ENCODE results near the gene HCFC1. TPM values are rescaled to one million over a fixed set of nuclear protein-coding genes. Genes with fewer than 3 reads are reported as not detected.
A peak's percentile ranks its signal among the peaks of the same experiment; 100 is the strongest.
"Not testable (repeated sequence)": the region's sequence is repeated elsewhere in the genome, so short reads cannot be mapped to it uniquely, and the experiment has no call there.

Gene HCFC1
- total and polyA plus RNA-seq, 5 experiments from 2014 or later = 3.3 to 64.9 (median 11.9) TPM

GRCh38 chrX:153983321-153983801 is 11.7 kb upstream of the HCFC1 start:
- H3K9me3 Mint-ChIP-seq = no peaks in the 10 kb centered on the region
- peak overlapping the region; percentile 53 to 98 (median 96) for H3K27ac Mint-ChIP-seq
- H3K27me3 Mint-ChIP-seq = no peaks in the 10 kb centered on the region
- peak overlapping the region in 9 of 10 donors; percentile 53 to 76 (median 67) for H3K4me3 Mint-ChIP-seq
- DNase-seq (no peak), ATAC-seq (peak in 1 of 2 donors; percentile 1)
- no peaks in the 10 kb centered on the region for H3K36me3 Mint-ChIP-seq
- POLR2A ChIA-PET = interaction anchor here (2.8 to 4.6 kb wide), 3 partner anchors 10 to 15 kb away, joined by 16 to 69 read pairs (median 55); partner anchors contain the start of genes HCFC1 and TMEM187
- peaks cover 15 to 56% (median 44%) of the 10 kb centered on the region in 4 donors for H3K4me1 Mint-ChIP-seq

GRCh38 chrX:153981771-153982533 is 10.3 kb upstream of the HCFC1 start:
- Mint-ChIP-seq H3K36me3 (no peaks in the 10 kb centered on the region), H3K4me1 (peaks cover 15 to 51% (median 40%) of the 10 kb centered on the region in 4 donors), H3K27ac (peak overlapping the region; percentile 87 to 98 (median 96)), H3K9me3 (no peaks in the 10 kb centered on the region), H3K27me3 (no peaks in the 10 kb centered on the region), H3K4me3 (peak overlapping the region; percentile 52 to 80 (median 73))
- POLR2A ChIA-PET = interaction anchor here (0.6 to 3.4 kb wide), 9 partner anchors 8 to 416 kb away, joined by 3 to 55 read pairs (median 5); partner anchors contain the start of genes HCFC1, IRAK1, RPL10 and TMEM187
- peak; percentile 36 to 50 for ATAC-seq
- peak in 8 of 10 donors; percentile 28 to 70 (median 51) for DNase-seq

GRCh38 chrX:153981231-153981630 is 9.6 kb upstream of the HCFC1 start:
- ATAC-seq (no peak), DNase-seq (no peak)
- no peaks in the 10 kb centered on the region for H3K9me3 Mint-ChIP-seq
- POLR2A ChIA-PET = interaction anchor here (0.6 to 3.4 kb wide), 11 partner anchors 9 to 795 kb away, joined by 3 to 55 read pairs (median 5); partner anchors contain the start of genes HCFC1, IRAK1, RPL10 and TMEM187
- no peaks in the 10 kb centered on the region for H3K27me3 Mint-ChIP-seq
- no peaks in the 10 kb centered on the region for H3K36me3 Mint-ChIP-seq
- peaks cover 15 to 48% (median 38%) of the 10 kb centered on the region in 4 donors for H3K4me1 Mint-ChIP-seq
- peak overlapping the region; percentile 87 to 98 (median 95) for H3K27ac Mint-ChIP-seq
- peak overlapping the region; percentile 52 to 80 (median 73) for H3K4me3 Mint-ChIP-seq

GRCh38 chrX:153980394-153980793 is 8.8 kb upstream of the HCFC1 start:
- H3K9me3 Mint-ChIP-seq, H3K27me3 Mint-ChIP-seq, H3K36me3 Mint-ChIP-seq: not testable (repeated sequence)
- ATAC-seq (peak; percentile 31 to 67), DNase-seq (peak in 1 of 10 donors; percentile 30)
- Mint-ChIP-seq H3K4me1 (peaks cover 15 to 51% (median 40%) of the 10 kb centered on the region in 4 donors), H3K27ac (peak overlapping the region; percentile 87 to 97 (median 94)), H3K4me3 (peak overlapping the region; percentile 61 to 82 (median 74))
- POLR2A ChIA-PET = interaction anchor here (1.0 to 3.4 kb wide), 7 partner anchors 9 to 417 kb away, joined by 3 to 55 read pairs (median 7); partner anchors contain the start of genes HCFC1, IRAK1, RPL10 and TMEM187

GRCh38 chrX:153974726-153975286 is 3.2 kb upstream of the HCFC1 start:
- Mint-ChIP-seq H3K27ac (peak overlapping the region; percentile 85 to 98 (median 96)), H3K36me3 (peaks cover 0 to 4% (median 0%) of the 10 kb centered on the region in 3 donors), H3K4me1 (peaks cover 6 to 22% (median 16%) of the 10 kb centered on the region in 4 donors), H3K4me3 (peak overlapping the region in 9 of 10 donors; percentile 11 to 92 (median 63)), H3K9me3 (no peaks in the 10 kb centered on the region), H3K27me3 (no peaks in the 10 kb centered on the region)
- ATAC-seq (no peak), DNase-seq (no peak)
- POLR2A ChIA-PET = interaction anchor here (1.5 to 6.2 kb wide), 3 partner anchors 11 to 49 kb away, joined by 7 to 69 read pairs (median 8); partner anchors contain the start of genes ARHGAP4 and IRAK1

GRCh38 chrX:153974003-153974725 is 2.5 kb upstream of the HCFC1 start:
- DNase-seq (no peak), ATAC-seq (no peak)
- peak overlapping the region; percentile 85 to 98 (median 96) for H3K27ac Mint-ChIP-seq
- POLR2A ChIA-PET = interaction anchor here (0.6 to 6.2 kb wide), 6 partner anchors 7 to 434 kb away, joined by 3 to 69 read pairs (median 8); partner anchors contain the start of genes ARHGAP4, IRAK1 and MECP2
- H3K4me1 Mint-ChIP-seq = peaks cover 6 to 23% (median 20%) of the 10 kb centered on the region in 4 donors
- H3K27me3 Mint-ChIP-seq = no peaks in the 10 kb centered on the region
- peak overlapping the region; percentile 47 to 94 (median 90) for H3K4me3 Mint-ChIP-seq
- no peaks in the 10 kb centered on the region for H3K9me3 Mint-ChIP-seq
- H3K36me3 Mint-ChIP-seq = peaks cover 0 to 4% (median 0%) of the 10 kb centered on the region in 3 donors

GRCh38 chrX:153973127-153974002 is 1.7 kb upstream of the HCFC1 start:
- DNase-seq (no peak), ATAC-seq (peak in 1 of 2 donors; percentile 0)
- Mint-ChIP-seq H3K36me3 (peaks cover 0 to 4% (median 0%) of the 10 kb centered on the region in 3 donors), H3K27me3 (no peaks in the 10 kb centered on the region), H3K27ac (peak overlapping the region; percentile 89 to 98 (median 96)), H3K4me1 (peaks cover 6 to 26% (median 22%) of the 10 kb centered on the region in 4 donors), H3K4me3 (peak overlapping the region; percentile 80 to 94 (median 90)), H3K9me3 (no peaks in the 10 kb centered on the region)
- POLR2A ChIA-PET = interaction anchor here (0.6 to 7.9 kb wide), 13 partner anchors 8 to 516 kb away, joined by 3 to 131 read pairs (median 8); partner anchors contain the start of genes ARHGAP4, IRAK1, MECP2 and SLC10A3

- DNase-seq (peak; percentile 81 to 93 (median 84)), ATAC-seq (peak; percentile 49 to 54)
- Mint-ChIP-seq H3K36me3 (peaks cover 0 to 4% (median 0%) of the 10 kb centered on the region in 3 donors), H3K27me3 (no peaks in the 10 kb centered on the region), H3K4me3 (peak within 1 kb of the TSS; percentile 94 to 100 (median 100)), H3K9me3 (no peaks in the 10 kb centered on the region), H3K4me1 (peaks cover 9 to 34% (median 30%) of the 10 kb centered on the region in 4 donors), H3K27ac (peak within 1 kb of the TSS; percentile 96 to 100 (median 100))
- POLR2A ChIA-PET = interaction anchor here (1.1 to 7.9 kb wide), 14 partner anchors 9 to 575 kb away, joined by 3 to 131 read pairs (median 8); partner anchors contain the start of genes ARHGAP4, G6PD, IDH3G and IKBKG
Observed at GRCh38 chrX:153972368-153973126, 929 bp upstream of the HCFC1 start, which contains the start of gene TMEM187. TSS of gene TMEM187 (plus strand) at chrX:153972754. CDS start at chrX:153982063, 9,309 bp downstream.

- ATAC-seq (peak; percentile 37 to 41), DNase-seq (peak in 9 of 10 donors; percentile 72 to 94 (median 82))
- Mint-ChIP-seq H3K36me3 (peaks cover 0 to 4% (median 0%) of the 10 kb centered on the region in 3 donors), H3K9me3 (no peaks in the 10 kb centered on the region), H3K4me3 (peak overlapping the region; percentile 94 to 100 (median 100)), H3K27ac (peak overlapping the region; percentile 96 to 100 (median 100)), H3K4me1 (peaks cover 15 to 48% (median 44%) of the 10 kb centered on the region in 4 donors), H3K27me3 (no peaks in the 10 kb centered on the region)
- POLR2A ChIA-PET = interaction anchor here (0.6 to 7.9 kb wide), 28 partner anchors 10 to 792 kb away, joined by 3 to 131 read pairs (median 7); partner anchors contain the start of genes ARHGAP4, DKC1, EMD and G6PD
Observed at GRCh38 chrX:153971124-153971449, 531 bp downstream of the HCFC1 start.
